Astrocyte (in vitro differentiated cells and primary cell): ENCODE measurements around the gene PI4KB.

Source experiments
- CTCF ChIP-seq: IDR thresholded peaks from 2 replicates; pipeline ENCODE4 v1.5.1; 2011; ENCODE audit warnings: low read depth, mild to moderate bottlenecking, inconsistent platforms, low read length, moderate library complexity; ENCODE audit not compliant: insufficient read depth
- EZH2 ChIP-seq: IDR thresholded peaks from 2 replicates; pipeline ENCODE4 v1.6.1; 2012; ENCODE audit warnings: mild to moderate bottlenecking, low read length, inconsistent platforms; ENCODE audit not compliant: insufficient read depth

- TF ChIP-seq CTCF (no peak), EZH2 (no peak)
These were observed 2.0 kb downstream of the PI4KB start for GRCh38 chr1:151325231-151325630.
